BJ (cell line): ENCODE results near the gene STON1. TPM values are rescaled to one million over a fixed set of nuclear protein-coding genes. Genes with fewer than 3 reads are reported as not detected.
"Not testable (repeated sequence)": the region's sequence is repeated elsewhere in the genome, so short reads cannot be mapped to it uniquely, and the experiment has no call there.

Source experiments
- CTCF ChIA-PET: fragments of 350-600 bp; formaldehyde crosslinking; extraction: SDS; loops from one replicate; lab custom pipeline; 2021; ENCODE audit warnings: antibody characterized with exemption, inconsistent platforms; lab: Yijun Ruan, JAX
- POLR2A ChIA-PET: fragments of 300-600 bp; sonication (Branson Sonifier 250); formaldehyde crosslinking; extraction: SDS; loops from one replicate; lab custom pipeline; 2021; ENCODE audit warnings: antibody characterized with exemption; lab: Charles Lee
- DNase-seq: peaks from one replicate; pipeline ENCODE4 v3.0.0-alpha.2; 2011; ENCODE audit warnings: low read depth
- H3K27me3 ChIP-seq: 2 replicates; pipeline ENCODE4 v1.6.0; 2011; ENCODE audit warnings: low read length; ENCODE audit not compliant: control insufficient read depth, insufficient read depth
- H3K36me3 ChIP-seq: 2 replicates; pipeline ENCODE4 v1.5.1; 2011; ENCODE audit warnings: low read length; ENCODE audit not compliant: control insufficient read depth, insufficient read depth
- H3K4me3 ChIP-seq: 2 replicates; pipeline ENCODE4 v1.5.1; 2011; ENCODE audit warnings: low read depth, mild to moderate bottlenecking, control low read depth, low read length
- CTCF ChIP-seq: IDR thresholded peaks from 2 replicates; pipeline ENCODE4 v1.5.1; 2011; ENCODE audit warnings: low read depth, mild to moderate bottlenecking, control low read depth, inconsistent platforms, low read length, moderate library complexity; ENCODE audit not compliant: insufficient read depth
- polyA plus RNA-seq: library from polyadenylated mRNA; depleted of rRNA; stranded (reverse); fragments of >200 nt; gene quantifications from 2 replicates; pipeline ENCODE4 v1.2.3, GENCODE V29; 2011

The STON1 gene
- polyA plus RNA-seq, 1 experiment = 4.0 TPM

- no peak for TF ChIP-seq CTCF
- ChIA-PET CTCF (interaction anchor here (0.9 to 1.9 kb wide), 3 partner anchors 10 to 73 kb away, joined by 3 to 5 read pairs (median 5); no protein-coding TSS in a partner anchor), POLR2A (no interaction called here)
- Histone ChIP-seq H3K36me3 (peaks cover 4% of the 10 kb centered on the region; the same call in 1 of the 2 replicates), H3K27me3 (no peaks in the 10 kb centered on the region), H3K4me3 (no peak overlapping the region)
- DNase-seq = no peak
Measured at GRCh38 chr2:48515513-48515985, 14.4 kb upstream of the STON1 start.

GRCh38 chr2:48519593-48519992 is 10.4 kb upstream of the STON1 start:
- no peak for DNase-seq
- no peak overlapping the region for H3K4me3 ChIP-seq
- H3K27me3 ChIP-seq = no peaks in the 10 kb centered on the region
- ChIA-PET POLR2A (no interaction called here), CTCF (no interaction called here)
- TF ChIP-seq CTCF = no peak
- H3K36me3 ChIP-seq = peaks cover 5% of the 10 kb centered on the region

- ChIA-PET CTCF (interaction anchor here (1.5 kb wide), 1 partner anchor 9 kb away, joined by 5 read pairs; no protein-coding TSS in a partner anchor), POLR2A (interaction anchor here (0.7 kb wide), 1 partner anchor 66 kb away, joined by 10 read pairs; no protein-coding TSS in a partner anchor)
- H3K4me3 ChIP-seq, H3K36me3 ChIP-seq, DNase-seq, H3K27me3 ChIP-seq: not testable (repeated sequence)
Measured at GRCh38 chr2:48524756-48525155, 5.2 kb upstream of the STON1 start.

- ChIA-PET CTCF (interaction anchor here (1.5 kb wide), 1 partner anchor 10 kb away, joined by 5 read pairs; no protein-coding TSS in a partner anchor), POLR2A (interaction anchor here (0.7 kb wide), 1 partner anchor 66 kb away, joined by 10 read pairs; no protein-coding TSS in a partner anchor)
- Histone ChIP-seq H3K27me3 (peaks cover 2% of the 10 kb centered on the region; the same call in 1 of the 2 replicates), H3K36me3 (peaks cover 2% of the 10 kb centered on the region), H3K4me3 (no peak overlapping the region)
- TF ChIP-seq CTCF = no peak
- peak; percentile 14 for DNase-seq
Measured at GRCh38 chr2:48525269-48525943, 4.5 kb upstream of the STON1 start.

- Histone ChIP-seq H3K4me3 (no peak overlapping the region), H3K36me3 (no peaks in the 10 kb centered on the region), H3K27me3 (peaks cover 2% of the 10 kb centered on the region; the same call in 1 of the 2 replicates)
- no peak for DNase-seq
- ChIA-PET CTCF (no interaction called here), POLR2A (no interaction called here)
- no peak for TF ChIP-seq CTCF
Measured at GRCh38 chr2:48527226-48527885, 2.6 kb upstream of the STON1 start.
